T-helper 17 cell (primary cell): ENCODE results near the gene SPOCD1. TPM values are rescaled to one million over a fixed set of nuclear protein-coding genes. Genes with fewer than 3 reads are reported as not detected.

Experiments
- ATAC-seq: fragments of 150-1000 bp; cut with Tn5 transposase; 2 replicates; pipeline ENCODE4 v1.10.0; 2021; ENCODE audit warnings: mild to moderate bottlenecking, moderate library complexity
- DNase-seq, 3 donors: peaks; one replicate each; pipeline versions ENCODE4 v3.0.0 to v3.0.0-alpha.2; 2020 to 2021
- H3K9me3 ChIP-seq: one replicate; pipeline ENCODE4 v1.7.0; 2013; ENCODE audit warnings: low read length, mild to moderate bottlenecking; ENCODE audit not compliant: control insufficient read depth, poor library complexity, severe bottlenecking
- H3K27ac Mint-ChIP-seq: one replicate; pipeline ENCODE4 v1.8.0; 2022; ENCODE audit warnings: mild to moderate bottlenecking, moderate library complexity, mixed read lengths
- H3K27me3 Mint-ChIP-seq: one replicate; pipeline ENCODE4 v1.8.0; 2022; ENCODE audit warnings: mixed read lengths
- H3K36me3 Mint-ChIP-seq: one replicate; pipeline ENCODE4 v1.8.0; 2022; ENCODE audit warnings: low read depth, mixed read lengths
- H3K4me1 Mint-ChIP-seq: one replicate; pipeline ENCODE4 v1.8.0; 2022; ENCODE audit warnings: mild to moderate bottlenecking, mixed read lengths
- H3K4me3 Mint-ChIP-seq: one replicate; pipeline ENCODE4 v1.8.0; 2022; ENCODE audit warnings: mild to moderate bottlenecking, moderate library complexity, mixed read lengths
- total RNA-seq, 4 donors: library from RNA in 2 of 4; stranded (reverse) in 2 of 4; gene quantifications; one replicate each; pipeline ENCODE4 v1.2.3 and lab custom pipeline; 2022 to 2026

Gene SPOCD1
- total RNA-seq, 2 donors from 2014 or later, result 0.30 to 7.5 TPM

DNA sequence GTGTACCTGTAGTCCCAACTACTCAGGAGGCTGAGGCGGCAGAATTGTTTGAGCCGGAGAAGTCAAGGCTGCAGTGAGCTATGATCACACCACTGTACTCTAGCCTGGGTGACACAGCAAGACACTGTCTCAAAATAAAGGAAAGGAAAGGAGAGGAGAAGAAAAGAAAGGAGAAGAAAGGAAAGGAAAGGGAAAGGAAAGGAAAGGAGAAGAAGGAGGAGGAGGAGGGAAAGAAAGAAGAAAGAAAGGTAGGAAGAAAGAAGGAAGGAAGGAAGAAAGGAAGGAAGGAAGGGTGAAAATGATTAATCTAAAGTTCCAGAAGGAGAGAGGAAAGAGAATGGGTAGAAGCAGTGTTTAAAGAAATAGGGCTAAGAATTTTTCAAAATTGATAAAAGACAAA, 12.2 kb downstream of the SPOCD1 start:
- peaks cover 20% of the 10 kb centered on the region for H3K27me3 Mint-ChIP-seq
- DNase-seq (no peak), ATAC-seq (no peak)
- H3K4me1 Mint-ChIP-seq, result peaks cover 8% of the 10 kb centered on the region
- no peaks in the 10 kb centered on the region for H3K9me3 ChIP-seq
- no peak overlapping the region for H3K27ac Mint-ChIP-seq
- no peaks in the 10 kb centered on the region for H3K36me3 Mint-ChIP-seq
- H3K4me3 Mint-ChIP-seq, result no peak overlapping the region

DNA sequence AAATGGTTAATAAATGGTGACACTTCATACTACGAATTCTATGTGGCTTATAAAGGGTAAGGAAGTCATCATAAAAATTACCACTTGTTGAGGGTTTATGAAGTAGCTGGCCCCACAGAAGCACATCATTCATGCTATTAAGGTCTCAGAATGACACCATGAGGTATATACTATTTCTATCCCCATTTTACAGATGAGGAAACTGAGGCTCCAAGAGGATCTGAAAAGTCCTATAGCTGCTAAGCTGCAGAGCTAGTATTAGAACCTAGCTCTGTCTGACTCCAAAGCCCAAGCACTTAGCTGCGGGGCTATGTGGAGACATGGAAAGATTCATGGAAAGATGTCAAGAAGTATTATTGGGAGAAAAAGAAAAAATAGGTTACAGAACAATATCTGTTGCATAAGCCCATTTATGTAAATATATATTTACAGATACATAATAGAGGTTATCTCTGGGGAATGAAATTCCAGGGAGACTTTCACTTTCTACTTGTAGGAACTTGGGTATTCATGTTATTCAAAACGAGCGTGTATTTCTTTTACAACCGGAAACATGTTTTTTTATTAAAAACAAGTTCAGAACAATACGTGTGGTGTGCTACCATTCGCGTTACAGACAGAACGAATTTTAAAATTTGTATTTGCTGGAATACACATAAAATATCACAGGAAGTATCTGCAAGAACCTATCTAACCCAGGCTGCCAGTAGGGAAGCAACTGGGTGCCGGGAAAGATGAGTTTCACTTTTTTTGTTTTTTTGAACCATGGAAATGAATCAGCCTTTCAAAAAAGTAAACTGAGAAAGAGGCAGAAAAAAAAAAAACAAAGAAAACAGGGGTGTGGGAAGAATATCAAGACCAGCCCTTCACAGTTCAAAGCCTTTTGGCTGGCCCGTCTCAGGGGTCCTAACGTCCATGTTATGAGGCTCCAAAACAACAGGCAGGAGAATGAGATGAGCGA, 13.4 kb downstream of the SPOCD1 start:
- H3K9me3 ChIP-seq, result no peaks in the 10 kb centered on the region
- H3K27me3 Mint-ChIP-seq, result peaks cover 29% of the 10 kb centered on the region
- H3K4me3 Mint-ChIP-seq, result peak overlapping the region; percentile 12
- ATAC-seq (no peak), DNase-seq (no peak)
- H3K27ac Mint-ChIP-seq, result peak overlapping the region; percentile 8
- H3K4me1 Mint-ChIP-seq, result peaks cover 8% of the 10 kb centered on the region
- H3K36me3 Mint-ChIP-seq, result no peaks in the 10 kb centered on the region

DNA sequence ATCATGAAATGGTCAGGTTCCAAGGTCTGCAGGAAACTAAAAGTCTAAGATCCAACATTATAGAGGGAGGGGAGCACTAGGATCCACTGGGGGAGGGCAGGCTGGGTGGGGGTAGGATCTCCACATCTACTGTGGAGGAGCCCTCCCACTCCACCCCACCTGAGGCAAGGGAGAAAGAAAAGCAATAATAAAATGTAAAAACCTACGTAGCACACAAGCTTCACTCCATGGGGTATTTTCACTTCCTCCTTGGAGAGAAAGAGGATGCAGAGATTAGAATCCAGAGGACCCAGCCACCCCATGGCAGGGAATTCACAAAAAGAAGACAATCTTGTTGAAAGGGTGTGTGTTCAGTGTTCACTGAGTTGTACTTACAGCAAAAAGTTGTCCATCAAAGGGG, 14.4 kb downstream of the SPOCD1 start:
- ATAC-seq, result no peak
- Mint-ChIP-seq H3K27me3 (peaks cover 38% of the 10 kb centered on the region), H3K36me3 (no peaks in the 10 kb centered on the region), H3K4me3 (no peak overlapping the region), H3K27ac (no peak overlapping the region), H3K4me1 (peaks cover 8% of the 10 kb centered on the region)
- H3K9me3 ChIP-seq, result no peaks in the 10 kb centered on the region
- DNase-seq, result no peak

DNA sequence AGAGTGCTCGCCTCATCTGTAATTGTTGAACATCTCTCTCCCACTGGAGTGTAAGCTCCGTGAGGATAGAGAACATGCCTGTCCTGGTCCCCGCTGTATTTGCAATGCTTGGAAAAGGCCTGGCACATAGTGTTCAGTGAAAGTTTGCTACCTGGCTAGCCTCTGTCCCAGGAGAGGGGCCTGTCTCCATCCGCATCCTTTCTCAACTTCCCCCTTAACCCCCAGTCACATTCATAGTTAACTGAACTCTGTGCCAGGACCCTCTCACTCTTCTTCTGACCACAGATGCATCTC, 15.2 kb downstream of the SPOCD1 start:
- H3K4me1 Mint-ChIP-seq, result peaks cover 8% of the 10 kb centered on the region
- H3K4me3 Mint-ChIP-seq, result no peak overlapping the region
- no peaks in the 10 kb centered on the region for H3K36me3 Mint-ChIP-seq
- peaks cover 45% of the 10 kb centered on the region for H3K27me3 Mint-ChIP-seq
- ATAC-seq (no peak), DNase-seq (no peak)
- H3K9me3 ChIP-seq, result no peaks in the 10 kb centered on the region
- no peak overlapping the region for H3K27ac Mint-ChIP-seq

DNA sequence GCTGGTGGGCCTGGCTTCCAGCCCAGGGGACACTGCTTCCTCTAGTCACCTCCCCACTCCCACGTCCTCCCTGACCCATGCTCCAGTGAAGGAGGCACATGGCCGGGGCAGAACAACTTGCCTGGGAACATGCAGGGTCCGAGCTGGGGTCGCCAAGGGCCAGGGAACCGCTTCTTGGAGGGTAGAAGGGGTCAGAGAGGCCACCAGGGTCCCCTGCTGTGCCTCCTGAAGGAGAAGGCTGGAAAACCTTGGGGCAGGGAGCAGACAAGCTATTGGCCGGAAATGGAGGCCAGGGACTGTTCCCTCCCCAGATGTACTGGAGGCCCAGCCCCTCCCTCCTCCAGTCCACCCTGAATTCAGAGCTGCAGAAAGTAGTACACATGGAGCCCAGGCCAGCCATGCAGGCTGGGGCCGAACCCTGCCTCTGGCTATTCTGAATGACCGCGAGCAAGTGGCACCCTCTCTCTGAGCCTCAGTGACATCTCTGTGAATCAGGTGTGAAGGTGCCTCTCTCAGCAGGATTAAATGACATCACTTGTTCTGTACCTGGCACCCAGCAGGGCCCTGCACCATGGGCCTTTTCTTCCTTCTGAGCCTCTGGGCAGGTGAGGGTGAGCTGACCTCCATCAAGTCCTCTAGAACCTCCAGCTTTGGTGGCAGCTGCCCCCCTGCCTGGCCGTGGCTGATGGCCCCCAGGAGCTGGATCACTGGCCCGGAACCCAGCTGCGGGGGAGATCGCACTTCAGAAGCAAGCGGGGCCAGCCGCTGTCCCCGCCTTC, 15.7 kb downstream of the SPOCD1 start:
- peaks cover 8% of the 10 kb centered on the region for H3K4me1 Mint-ChIP-seq
- H3K27ac Mint-ChIP-seq, result no peak overlapping the region
- H3K27me3 Mint-ChIP-seq, result peaks cover 46% of the 10 kb centered on the region
- ATAC-seq (no peak), DNase-seq (peak in 1 of 3 donors; percentile 1)
- H3K9me3 ChIP-seq, result no peaks in the 10 kb centered on the region
- no peak overlapping the region for H3K4me3 Mint-ChIP-seq
- no peaks in the 10 kb centered on the region for H3K36me3 Mint-ChIP-seq

DNA sequence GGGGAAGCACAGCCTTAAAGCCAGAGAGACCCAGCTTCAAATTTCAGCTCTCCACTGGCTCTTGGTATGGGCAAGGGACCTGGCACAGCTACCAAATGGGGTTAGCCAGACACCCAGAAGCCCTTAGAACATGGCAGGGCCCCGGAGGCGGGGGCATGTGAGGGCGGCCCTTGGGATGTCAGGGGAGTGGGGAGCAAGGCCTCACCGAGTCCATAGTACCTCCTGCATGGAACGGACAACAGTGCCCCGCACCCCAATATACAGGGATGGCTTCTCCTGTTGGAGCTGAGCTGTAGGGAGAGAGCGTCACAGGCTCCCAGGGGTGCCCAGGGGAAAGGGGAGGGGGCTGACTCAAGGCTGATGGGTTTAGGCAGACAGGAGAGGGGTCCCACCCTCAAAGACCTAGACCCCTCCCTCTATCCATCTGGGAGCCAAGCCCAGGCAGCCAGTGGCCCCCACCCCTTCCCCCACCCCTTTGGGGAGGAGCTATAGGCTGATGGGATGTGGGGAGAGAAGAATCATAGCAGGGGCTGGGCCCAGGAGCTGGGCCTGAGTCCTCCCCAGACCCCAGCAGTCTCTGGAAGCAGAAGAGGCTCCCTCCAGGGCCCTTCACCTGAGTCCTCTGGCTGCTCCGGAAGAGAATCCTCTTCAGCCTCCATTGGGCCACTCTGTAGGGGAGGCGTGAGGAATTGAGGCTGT, 16.5 kb downstream of the SPOCD1 start:
- peaks cover 46% of the 10 kb centered on the region for H3K27me3 Mint-ChIP-seq
- H3K9me3 ChIP-seq, result no peaks in the 10 kb centered on the region
- DNase-seq, result no peak
- ATAC-seq, result no peak
- no peak overlapping the region for H3K27ac Mint-ChIP-seq
- H3K36me3 Mint-ChIP-seq, result no peaks in the 10 kb centered on the region
- H3K4me3 Mint-ChIP-seq, result no peak overlapping the region
- H3K4me1 Mint-ChIP-seq, result peaks cover 8% of the 10 kb centered on the region

DNA sequence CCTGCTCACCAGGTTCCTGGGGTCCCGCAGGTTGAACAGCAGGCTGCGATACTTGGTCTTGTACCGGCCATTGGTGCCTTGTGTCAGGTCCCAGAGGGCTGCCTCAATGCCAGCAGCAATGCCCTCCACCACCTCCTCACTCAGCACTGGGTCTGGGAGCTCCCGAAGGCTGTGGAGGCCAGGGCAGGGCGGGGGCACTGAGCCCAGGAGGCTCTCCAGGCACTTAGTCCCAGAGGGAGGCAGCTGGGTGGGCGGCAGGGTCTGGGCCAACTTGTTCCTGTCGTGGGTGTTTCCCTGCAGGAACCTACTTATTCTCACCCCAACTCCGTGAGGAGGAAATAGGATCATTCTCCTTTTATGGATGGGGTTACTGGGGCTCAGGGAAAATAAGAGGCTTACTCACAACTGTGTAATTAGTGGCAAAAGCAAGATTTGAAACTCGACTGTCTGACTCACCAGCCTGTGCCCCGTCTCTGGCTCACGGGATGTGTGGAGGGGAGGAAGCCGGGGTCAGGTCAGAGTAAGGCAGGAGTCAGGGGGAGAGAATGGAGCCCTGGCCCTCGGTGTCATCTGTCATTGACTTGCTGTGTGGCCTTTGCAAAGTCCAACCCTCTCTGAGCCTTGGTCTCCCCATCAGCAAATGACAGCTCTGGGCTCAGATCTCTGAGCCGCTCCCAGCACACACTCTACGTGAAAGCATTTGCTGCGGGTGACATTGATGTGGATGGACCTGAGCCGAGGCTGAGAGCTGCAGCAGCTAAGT, 17.2 kb downstream of the SPOCD1 start:
- no peaks in the 10 kb centered on the region for H3K36me3 Mint-ChIP-seq
- ATAC-seq (no peak), DNase-seq (peak in 1 of 3 donors; percentile 1)
- H3K27ac Mint-ChIP-seq, result no peak overlapping the region
- no peaks in the 10 kb centered on the region for H3K9me3 ChIP-seq
- H3K4me1 Mint-ChIP-seq, result peaks cover 6% of the 10 kb centered on the region
- peaks cover 46% of the 10 kb centered on the region for H3K27me3 Mint-ChIP-seq
- H3K4me3 Mint-ChIP-seq, result no peak overlapping the region

DNA sequence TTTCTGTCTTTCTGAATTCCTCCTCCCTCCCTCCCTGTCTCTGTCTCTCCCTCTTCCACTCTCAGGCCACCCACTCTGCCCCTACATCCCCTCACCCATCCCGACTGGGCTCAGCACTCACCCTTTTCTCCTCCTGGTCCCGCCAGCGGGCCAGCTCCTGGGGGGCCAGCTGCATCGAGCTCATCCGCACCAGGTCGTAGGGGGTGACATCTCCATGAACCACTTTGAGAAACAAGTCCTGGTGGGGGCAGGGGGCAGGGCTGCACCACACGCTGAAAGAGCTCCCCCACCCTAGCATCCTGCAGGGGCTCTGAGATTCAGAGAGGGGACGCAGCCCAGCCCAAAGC, 17.8 kb downstream of the SPOCD1 start:
- no peak overlapping the region for H3K4me3 Mint-ChIP-seq
- no peaks in the 10 kb centered on the region for H3K36me3 Mint-ChIP-seq
- H3K4me1 Mint-ChIP-seq, result peaks cover 4% of the 10 kb centered on the region
- peaks cover 46% of the 10 kb centered on the region for H3K27me3 Mint-ChIP-seq
- no peaks in the 10 kb centered on the region for H3K9me3 ChIP-seq
- no peak for DNase-seq
- H3K27ac Mint-ChIP-seq, result no peak overlapping the region
- no peak for ATAC-seq

DNA sequence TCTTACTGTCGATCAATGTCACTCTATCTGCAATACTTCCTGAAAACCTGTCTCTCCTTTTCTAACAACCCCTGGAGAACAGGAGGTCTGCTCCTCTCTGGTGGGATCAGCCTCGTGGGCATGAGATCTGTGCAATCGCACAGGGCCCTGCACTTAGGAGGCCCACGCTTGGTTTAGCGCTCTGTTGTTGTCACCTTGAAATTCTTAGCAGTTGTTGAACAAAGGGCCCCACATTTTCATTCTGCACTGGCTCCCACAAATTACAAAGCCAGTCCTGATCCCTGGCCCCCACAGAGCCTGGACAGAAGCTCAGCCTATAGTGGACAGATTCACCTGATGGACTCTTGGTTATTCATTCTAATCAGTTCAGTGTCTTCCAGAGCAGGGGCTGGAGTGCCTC, 18.6 kb downstream of the SPOCD1 start:
- H3K36me3 Mint-ChIP-seq, result no peaks in the 10 kb centered on the region

DNA sequence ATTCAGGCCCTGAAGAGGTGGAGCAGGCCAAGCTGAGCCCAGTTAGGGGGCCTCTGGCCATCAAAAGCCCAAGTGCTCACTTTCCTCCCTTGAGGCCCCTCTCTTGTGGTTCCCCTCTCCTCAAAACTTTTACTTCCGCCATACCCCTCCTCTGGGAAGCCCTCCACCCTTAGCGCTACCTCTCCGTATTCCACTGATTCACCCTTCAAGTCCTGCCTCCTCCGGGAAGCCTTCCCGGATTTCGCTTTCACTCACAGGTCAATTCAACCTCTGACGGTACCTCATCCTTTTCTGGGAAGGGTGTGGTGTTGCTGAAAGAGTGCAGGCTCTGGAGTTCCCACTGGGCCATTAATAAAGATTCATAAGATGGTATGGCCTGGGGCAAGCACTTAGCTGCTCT, 19.1 kb downstream of the SPOCD1 start:
- H3K9me3 ChIP-seq, result no peaks in the 10 kb centered on the region
- Mint-ChIP-seq H3K27ac (no peak overlapping the region), H3K36me3 (no peaks in the 10 kb centered on the region), H3K4me3 (no peak overlapping the region), H3K27me3 (peaks cover 46% of the 10 kb centered on the region), H3K4me1 (peaks cover 4% of the 10 kb centered on the region)
- ATAC-seq, result no peak
- DNase-seq, result no peak

More for the DNA sequence above, 18.6 kb downstream of the SPOCD1 start:
- Mint-ChIP-seq H3K4me3 (no peak overlapping the region), H3K4me1 (peaks cover 4% of the 10 kb centered on the region), H3K27ac (no peak overlapping the region), H3K27me3 (peaks cover 46% of the 10 kb centered on the region)
- no peaks in the 10 kb centered on the region for H3K9me3 ChIP-seq
- DNase-seq, result no peak
- no peak for ATAC-seq

DNA sequence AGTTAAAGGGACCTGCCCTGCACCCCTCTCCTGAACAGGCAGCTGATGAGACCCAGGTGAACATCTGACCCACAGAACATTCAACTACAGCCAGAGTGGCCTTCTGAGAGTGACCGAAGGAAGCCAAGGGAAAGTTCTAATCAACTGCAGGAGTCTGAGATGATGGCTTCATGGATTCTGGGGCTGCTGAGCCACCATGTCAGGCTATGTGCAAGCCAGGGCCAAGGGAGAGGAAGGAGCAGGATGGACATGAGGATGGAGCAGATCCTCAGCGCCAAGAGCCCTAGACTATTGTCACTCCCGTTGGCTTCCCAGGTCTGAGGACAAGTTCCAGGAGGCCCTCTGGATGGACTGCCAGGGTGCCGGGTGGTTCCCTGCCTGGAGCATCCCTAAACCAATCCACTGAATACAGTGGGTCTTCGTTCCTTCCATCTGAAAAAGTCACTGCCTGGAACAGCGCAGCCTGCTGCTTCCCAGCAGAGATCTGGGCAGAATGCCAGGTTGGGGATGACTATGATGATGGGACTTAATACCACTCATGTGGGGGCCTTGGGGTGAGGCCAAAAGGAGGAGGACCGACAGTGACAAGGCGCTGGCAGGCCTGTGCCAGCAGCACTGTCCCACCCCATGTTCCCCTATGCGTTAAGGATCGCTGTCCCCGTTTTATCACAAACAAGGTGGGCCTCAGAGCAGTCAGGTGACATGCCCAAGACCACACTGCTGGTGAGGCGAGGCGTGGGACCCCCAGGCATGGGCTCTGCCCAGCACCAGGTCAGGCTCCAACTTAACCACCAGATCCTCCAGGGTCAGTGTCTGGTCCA, 19.8 kb downstream of the SPOCD1 start:
- no peaks in the 10 kb centered on the region for H3K9me3 ChIP-seq
- no peak overlapping the region for H3K4me3 Mint-ChIP-seq
- peaks cover 41% of the 10 kb centered on the region for H3K27me3 Mint-ChIP-seq
- H3K27ac Mint-ChIP-seq, result no peak overlapping the region
- H3K36me3 Mint-ChIP-seq, result no peaks in the 10 kb centered on the region
- no peak for ATAC-seq
- no peak for DNase-seq
- H3K4me1 Mint-ChIP-seq, result peaks cover 3% of the 10 kb centered on the region

DNA sequence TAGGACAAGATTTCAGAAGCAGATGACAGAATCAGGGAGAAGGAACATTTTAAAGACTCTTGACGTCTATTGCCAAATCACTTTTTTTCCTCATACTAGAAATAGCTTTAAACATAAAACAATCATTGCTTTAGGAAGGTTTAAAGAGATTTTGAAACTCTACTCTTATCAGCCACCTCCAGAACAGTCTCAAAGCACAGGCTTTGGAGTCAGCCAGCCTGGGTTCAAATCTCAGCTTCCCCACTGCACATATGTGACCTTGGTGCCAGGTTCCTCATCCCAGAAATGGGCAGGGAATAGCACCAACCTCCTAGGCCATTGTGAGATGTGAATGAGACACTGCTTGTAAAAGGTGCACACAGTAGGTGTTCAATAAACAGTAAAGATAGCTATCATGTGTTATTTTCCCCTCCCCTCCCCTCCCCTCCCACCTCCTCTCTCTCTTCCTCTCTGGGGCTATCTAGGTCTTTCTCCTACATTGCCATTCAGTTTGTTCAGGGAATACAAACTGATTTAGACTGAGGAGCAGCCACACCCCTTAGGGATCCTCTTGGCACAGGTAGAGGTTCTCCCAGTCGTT, 20.6 kb downstream of the SPOCD1 start:
- DNase-seq (no peak), ATAC-seq (no peak)
- no peak overlapping the region for H3K4me3 Mint-ChIP-seq
- peaks cover 37% of the 10 kb centered on the region for H3K27me3 Mint-ChIP-seq
- no peaks in the 10 kb centered on the region for H3K36me3 Mint-ChIP-seq
- no peak overlapping the region for H3K27ac Mint-ChIP-seq
- H3K4me1 Mint-ChIP-seq, result no peaks in the 10 kb centered on the region
- H3K9me3 ChIP-seq, result no peaks in the 10 kb centered on the region
